GM18520 (cell line): ENCODE results near the gene IL6R.

Source experiments
- ATAC-seq: cut with Tn5 transposase; IDR thresholded peaks from one replicate; pipeline ENCODE4 v1.9.1; 2021; ENCODE audit not compliant: unreplicated experiment

The IL6R gene

GRCh38 chr1:154446789-154447188 lies 41.6 kb downstream of the IL6R start:
- no peak for ATAC-seq

GRCh38 chr1:154448331-154448811 lies 43.2 kb downstream of the IL6R start:
- no peak for ATAC-seq

- no peak for ATAC-seq
These were observed 48.0 kb downstream of the IL6R start for GRCh38 chr1:154453161-154453560.

- no peak for ATAC-seq
These were observed 48.6 kb downstream of the IL6R start for GRCh38 chr1:154453574-154454352.

- ATAC-seq = no peak
These were observed 49.4 kb downstream of the IL6R start for GRCh38 chr1:154454386-154455120.

GRCh38 chr1:154456631-154457030 lies 51.5 kb downstream of the IL6R start:
- no peak for ATAC-seq

- no peak for ATAC-seq
These were observed 53.9 kb downstream of the IL6R start for GRCh38 chr1:154459080-154459479.

GRCh38 chr1:154460695-154461260 lies 55.6 kb downstream of the IL6R start:
- no peak for ATAC-seq

- no peak for ATAC-seq
These were observed 58.4 kb downstream of the IL6R start for GRCh38 chr1:154463512-154463990.

- no peak for ATAC-seq
These were observed 60.6 kb downstream of the IL6R start for GRCh38 chr1:154465621-154466195.

- no peak for ATAC-seq
These were observed 61.1 kb downstream of the IL6R start for GRCh38 chr1:154466206-154466605.

- ATAC-seq = no peak
These were observed 61.8 kb downstream of the IL6R start for GRCh38 chr1:154466921-154467417.

GRCh38 chr1:154467434-154468102 lies 62.4 kb downstream of the IL6R start:
- ATAC-seq = no peak

- no peak for ATAC-seq
These were observed 63.5 kb downstream of the IL6R start for GRCh38 chr1:154468535-154469250.

GRCh38 chr1:154469844-154470560 lies 64.9 kb downstream of the IL6R start:
- ATAC-seq = no peak

GRCh38 chr1:154471304-154471703 lies 66.2 kb downstream of the IL6R start:
- no peak for ATAC-seq

GRCh38 chr1:154474802-154475201 lies 69.7 kb downstream of the IL6R start:
- no peak for ATAC-seq

GRCh38 chr1:154476791-154477190 lies 71.6 kb downstream of the IL6R start:
- no peak for ATAC-seq

- no peak for ATAC-seq
These were observed 72.9 kb downstream of the IL6R start for GRCh38 chr1:154478013-154478412.
